Lower lobe of right lung (tissue), 2 donors: ENCODE results near the gene FZR1. TPM values are rescaled to one million over a fixed set of nuclear protein-coding genes. Genes with fewer than 3 reads are reported as not detected.

Source experiments
- ATAC-seq, 2 donors: fragments of 200-7000 bp; cut with Tn5 transposase; one replicate each; pipeline ENCODE4 v1.9.1; 2020 to 2022; ENCODE audit warnings: mild to moderate bottlenecking in 2 of 2, moderate library complexity in 2 of 2
- DNase-seq: peaks from one replicate; pipeline ENCODE4 v3.0.0-alpha.2; 2020
- H3K27ac ChIP-seq: fragments of 200-600 bp; one replicate; pipeline ENCODE4 v1.8.0; 2022
- H3K27me3 ChIP-seq: fragments of 200-600 bp; one replicate; pipeline ENCODE4 v1.8.0; 2022; ENCODE audit warnings: low read depth
- H3K36me3 ChIP-seq: fragments of 200-600 bp; one replicate; pipeline ENCODE4 v1.8.0; 2022; ENCODE audit warnings: mild to moderate bottlenecking
- H3K4me1 ChIP-seq: fragments of 200-600 bp; one replicate; pipeline ENCODE4 v1.8.0; 2022
- H3K4me3 ChIP-seq: fragments of 200-600 bp; one replicate; pipeline ENCODE4 v1.8.0; 2022; ENCODE audit warnings: mild to moderate bottlenecking
- H3K9me3 ChIP-seq: fragments of 200-600 bp; one replicate; pipeline ENCODE4 v1.8.0; 2022
- intact Hi-C: fragments of 100-400 bp; cut with DNase I; formaldehyde crosslinking; loops from one replicate; pipeline ENCODE4 v1.11.0; 2022
- total RNA-seq: library from RNA; stranded (reverse); fragmentation: NEBNext Ultra II Directional; extraction: Animal tissue kit (Norgen Biotek cat#: 25700); gene quantifications from one replicate; pipeline ENCODE4 v1.2.1, GENCODE V29; 2021
- TF ChIP-seq, protein P1 (sequence below): fragments of 200-600 bp; IDR thresholded peaks from one replicate; pipeline ENCODE4 v1.8.0; 2022; ENCODE audit warnings: antibody characterized with exemption, mild to moderate bottlenecking
- donor health status: DM: no; HTN: yes; CAD: no; lungs with severe emphysema.

The FZR1 gene
- total RNA-seq, 1 donor from 2014 or later, result 34.1 TPM

DNA sequence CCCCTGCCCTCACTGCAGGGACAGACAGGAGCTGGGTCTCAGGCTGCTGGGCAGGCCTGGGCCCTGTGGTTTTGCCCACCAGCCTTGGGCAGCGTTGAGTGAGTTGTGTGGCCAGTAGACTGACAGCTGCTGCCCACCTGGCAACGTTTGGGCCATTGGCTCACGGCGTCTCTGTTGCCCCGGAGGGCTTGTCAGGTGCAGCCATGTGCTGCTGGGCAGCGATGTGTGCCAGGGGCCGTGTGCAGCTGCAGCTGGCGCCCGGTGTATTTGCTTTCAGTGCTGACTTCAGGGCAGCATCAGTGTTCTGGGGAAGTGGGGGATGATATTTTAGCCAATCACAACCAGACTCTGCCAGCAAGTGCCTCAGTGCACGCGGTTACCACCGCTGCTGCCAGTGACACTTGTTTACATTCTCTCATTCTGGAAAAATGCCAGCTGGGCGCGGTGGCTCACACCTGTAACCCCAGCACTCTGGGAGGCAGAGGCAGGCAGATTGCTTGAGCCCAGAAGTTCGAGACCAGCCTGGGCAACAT lies 10.6 kb downstream of the FZR1 start:
- H3K27ac ChIP-seq, result no peak overlapping the region
- H3K27me3 ChIP-seq, result no peaks in the 10 kb centered on the region
- no peaks in the 10 kb centered on the region for H3K9me3 ChIP-seq
- no peak for ATAC-seq
- H3K36me3 ChIP-seq, result peaks cover 31% of the 10 kb centered on the region
- peaks cover 18% of the 10 kb centered on the region for H3K4me1 ChIP-seq
- H3K4me3 ChIP-seq, result no peak overlapping the region
- TF ChIP-seq, protein P1, sequence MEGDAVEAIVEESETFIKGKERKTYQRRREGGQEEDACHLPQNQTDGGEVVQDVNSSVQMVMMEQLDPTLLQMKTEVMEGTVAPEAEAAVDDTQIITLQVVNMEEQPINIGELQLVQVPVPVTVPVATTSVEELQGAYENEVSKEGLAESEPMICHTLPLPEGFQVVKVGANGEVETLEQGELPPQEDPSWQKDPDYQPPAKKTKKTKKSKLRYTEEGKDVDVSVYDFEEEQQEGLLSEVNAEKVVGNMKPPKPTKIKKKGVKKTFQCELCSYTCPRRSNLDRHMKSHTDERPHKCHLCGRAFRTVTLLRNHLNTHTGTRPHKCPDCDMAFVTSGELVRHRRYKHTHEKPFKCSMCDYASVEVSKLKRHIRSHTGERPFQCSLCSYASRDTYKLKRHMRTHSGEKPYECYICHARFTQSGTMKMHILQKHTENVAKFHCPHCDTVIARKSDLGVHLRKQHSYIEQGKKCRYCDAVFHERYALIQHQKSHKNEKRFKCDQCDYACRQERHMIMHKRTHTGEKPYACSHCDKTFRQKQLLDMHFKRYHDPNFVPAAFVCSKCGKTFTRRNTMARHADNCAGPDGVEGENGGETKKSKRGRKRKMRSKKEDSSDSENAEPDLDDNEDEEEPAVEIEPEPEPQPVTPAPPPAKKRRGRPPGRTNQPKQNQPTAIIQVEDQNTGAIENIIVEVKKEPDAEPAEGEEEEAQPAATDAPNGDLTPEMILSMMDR, result no peak
- DNase-seq, result no peak
- intact Hi-C loops, result no loop called here

DNA sequence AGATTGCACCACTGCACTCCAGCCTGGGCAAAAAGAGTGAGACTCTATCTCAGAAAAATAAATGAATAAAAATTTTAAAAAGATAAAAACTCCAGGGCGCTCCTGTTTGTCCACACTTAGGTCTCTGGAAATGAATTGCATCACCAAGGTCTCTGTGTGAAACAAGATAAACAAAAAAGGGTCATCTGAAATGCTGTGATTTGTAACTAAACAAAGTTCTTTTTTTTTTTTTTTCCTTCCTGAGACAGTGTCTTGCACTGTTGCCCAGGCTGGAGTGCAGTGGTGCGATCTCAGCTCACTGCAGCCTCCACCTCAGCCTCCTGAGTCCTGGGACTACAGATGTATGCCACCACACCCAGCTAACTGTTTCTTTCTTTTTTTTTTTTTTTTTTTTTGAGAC lies 11.5 kb downstream of the FZR1 start:
- Histone ChIP-seq H3K9me3 (no peaks in the 10 kb centered on the region), H3K27ac (no peak overlapping the region), H3K4me3 (no peak overlapping the region), H3K36me3 (peaks cover 34% of the 10 kb centered on the region), H3K4me1 (peaks cover 18% of the 10 kb centered on the region), H3K27me3 (no peaks in the 10 kb centered on the region)
- no peak for DNase-seq
- TF ChIP-seq, protein P1, result no peak
- intact Hi-C loops, result no loop called here
- ATAC-seq, result no peak

DNA sequence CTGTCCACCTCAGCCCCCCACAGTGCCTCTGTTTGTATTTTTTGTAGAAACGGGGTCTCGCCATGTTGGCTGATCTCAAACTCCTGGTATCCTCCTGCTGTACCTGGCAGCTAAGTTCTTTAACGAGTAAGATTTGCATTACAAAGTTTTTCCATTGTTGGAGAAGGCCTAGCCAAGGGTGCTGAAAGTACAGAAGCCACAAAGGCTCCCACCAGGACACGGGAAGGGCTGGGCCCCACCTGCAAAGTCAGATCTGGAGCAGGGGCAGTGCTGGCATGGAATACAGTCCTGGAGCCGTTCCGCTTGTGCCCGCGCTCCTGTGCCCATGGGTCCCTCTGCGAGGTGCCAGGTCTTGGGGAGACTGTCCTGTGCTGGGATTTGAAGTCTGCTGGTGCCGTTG lies 12.1 kb downstream of the FZR1 start:
- no peaks in the 10 kb centered on the region for H3K9me3 ChIP-seq
- no peak for DNase-seq
- intact Hi-C loops, result no loop called here
- no peak overlapping the region for H3K4me3 ChIP-seq
- no peaks in the 10 kb centered on the region for H3K27me3 ChIP-seq
- TF ChIP-seq, protein P1, result no peak
- no peak overlapping the region for H3K27ac ChIP-seq
- peaks cover 40% of the 10 kb centered on the region for H3K36me3 ChIP-seq
- no peak for ATAC-seq
- peaks cover 18% of the 10 kb centered on the region for H3K4me1 ChIP-seq

DNA sequence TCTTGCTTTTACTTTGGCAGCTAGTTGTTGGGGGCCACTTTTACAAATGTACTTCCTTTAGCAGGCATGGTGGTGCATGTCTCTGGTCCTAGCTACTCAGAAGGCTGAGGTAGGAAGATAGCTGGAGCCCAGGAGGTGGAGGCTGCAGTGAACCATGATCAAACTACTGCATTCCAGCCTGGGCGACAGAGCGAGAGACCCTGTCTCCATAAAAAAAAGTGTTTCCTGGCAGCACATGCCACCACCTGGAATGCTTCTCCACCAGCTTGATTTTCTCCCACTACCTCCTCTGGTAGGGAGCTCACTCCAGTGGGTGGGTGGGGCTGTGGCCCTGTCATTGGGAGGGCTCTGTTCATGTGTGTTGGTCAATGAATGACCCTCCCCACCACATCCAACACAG lies 12.5 kb downstream of the FZR1 start:
- H3K4me1 ChIP-seq, result peaks cover 18% of the 10 kb centered on the region
- intact Hi-C loops, result no loop called here
- H3K9me3 ChIP-seq, result no peaks in the 10 kb centered on the region
- TF ChIP-seq, protein P1, result no peak
- H3K27ac ChIP-seq, result no peak overlapping the region
- ATAC-seq (no peak), DNase-seq (no peak)
- peaks cover 44% of the 10 kb centered on the region for H3K36me3 ChIP-seq
- no peak overlapping the region for H3K4me3 ChIP-seq
- H3K27me3 ChIP-seq, result no peaks in the 10 kb centered on the region

DNA sequence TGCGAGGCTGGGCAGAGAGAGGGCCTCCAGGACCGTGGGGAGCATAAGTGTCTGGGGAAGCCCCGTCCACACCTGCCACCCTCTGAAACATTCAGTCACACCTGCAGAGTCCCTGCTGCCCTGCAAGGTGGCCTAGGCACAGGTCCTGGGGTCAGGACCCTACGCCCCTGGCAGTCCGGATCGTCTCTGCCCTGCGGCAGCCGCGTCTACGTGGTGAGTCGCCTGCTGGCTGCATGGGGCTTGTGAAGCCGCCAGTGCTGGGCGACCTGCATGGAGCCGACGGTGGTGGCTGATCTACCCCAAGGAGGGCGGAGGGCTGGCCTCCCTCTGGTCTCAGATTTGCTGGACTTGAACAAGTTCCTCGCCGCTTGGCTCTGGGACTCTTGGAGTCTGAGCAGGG lies 13.0 kb downstream of the FZR1 start:
- no peak for ATAC-seq
- Histone ChIP-seq H3K27me3 (no peaks in the 10 kb centered on the region), H3K27ac (no peak overlapping the region), H3K4me1 (peaks cover 18% of the 10 kb centered on the region), H3K4me3 (no peak overlapping the region), H3K36me3 (peaks cover 49% of the 10 kb centered on the region), H3K9me3 (no peaks in the 10 kb centered on the region)
- TF ChIP-seq, protein P1, result no peak
- no peak for DNase-seq
- intact Hi-C loops, result no loop called here
